PFSK-1 (cell line): ENCODE measurements around the gene GALNT14.

Experiments
- REST ChIP-seq, 2 experiments: IDR thresholded peaks; 2 replicates each; pipeline versions ENCODE4 v1.6.1 to v1.8.0; 2011 to 2012; ENCODE audit warnings: low read depth in 2 of 2, low read length in 2 of 2, control low read depth in 1 of 2, inconsistent platforms in 1 of 2, mild to moderate bottlenecking in 1 of 2, moderate library complexity in 1 of 2; ENCODE audit not compliant: insufficient read depth in 1 of 2
- TAF1 ChIP-seq: IDR thresholded peaks from 2 replicates; pipeline ENCODE4 v1.6.1; 2012; ENCODE audit warnings: low read length, control low read depth, borderline replicate concordance; ENCODE audit not compliant: insufficient read depth

GRCh38 chr2:31147645-31148044, 9.4 kb upstream of the GALNT14 start:
- TF ChIP-seq REST (IDR thresholded peaks at IDR 0.05; ENCODE audit: insufficient read depth in 1 of 2, low read depth in 2 of 2, low read length in 2 of 2) (no peak), TAF1 (no peak)
